Fibroblast of villous mesenchyme (primary cell): ENCODE data around the gene REC8. TPM values are rescaled to one million over a fixed set of nuclear protein-coding genes. Genes with fewer than 3 reads are reported as not detected.
A peak's percentile ranks its signal among the peaks of the same experiment; 100 is the strongest.
"Not testable (repeated sequence)": the region's sequence is repeated elsewhere in the genome, so short reads cannot be mapped to it uniquely, and the experiment has no call there.

Experiments used
- DNase-seq: peaks from one replicate; pipeline ENCODE4 v3.0.0-alpha.2; 2010; ENCODE audit warnings: low read depth
- H3K4me3 ChIP-seq: 2 replicates; pipeline ENCODE4 v1.5.1; 2011; ENCODE audit warnings: low read depth, mild to moderate bottlenecking, low read length
- total RNA-seq: library from RNA; depleted of rRNA; stranded (reverse); fragments of >200 nt; gene quantifications from 2 replicates; pipeline ENCODE4 v1.2.3, GENCODE V29; 2012
- TF ChIP-seq, protein P1 (sequence below): IDR thresholded peaks from 2 replicates; pipeline ENCODE4 v1.5.1; 2012; ENCODE audit warnings: low read depth, mild to moderate bottlenecking, low read length; ENCODE audit not compliant: insufficient read depth

Gene REC8
- total RNA-seq, 1 donor: 4.7 TPM

- no peak for DNase-seq
- TF ChIP-seq, protein P1, sequence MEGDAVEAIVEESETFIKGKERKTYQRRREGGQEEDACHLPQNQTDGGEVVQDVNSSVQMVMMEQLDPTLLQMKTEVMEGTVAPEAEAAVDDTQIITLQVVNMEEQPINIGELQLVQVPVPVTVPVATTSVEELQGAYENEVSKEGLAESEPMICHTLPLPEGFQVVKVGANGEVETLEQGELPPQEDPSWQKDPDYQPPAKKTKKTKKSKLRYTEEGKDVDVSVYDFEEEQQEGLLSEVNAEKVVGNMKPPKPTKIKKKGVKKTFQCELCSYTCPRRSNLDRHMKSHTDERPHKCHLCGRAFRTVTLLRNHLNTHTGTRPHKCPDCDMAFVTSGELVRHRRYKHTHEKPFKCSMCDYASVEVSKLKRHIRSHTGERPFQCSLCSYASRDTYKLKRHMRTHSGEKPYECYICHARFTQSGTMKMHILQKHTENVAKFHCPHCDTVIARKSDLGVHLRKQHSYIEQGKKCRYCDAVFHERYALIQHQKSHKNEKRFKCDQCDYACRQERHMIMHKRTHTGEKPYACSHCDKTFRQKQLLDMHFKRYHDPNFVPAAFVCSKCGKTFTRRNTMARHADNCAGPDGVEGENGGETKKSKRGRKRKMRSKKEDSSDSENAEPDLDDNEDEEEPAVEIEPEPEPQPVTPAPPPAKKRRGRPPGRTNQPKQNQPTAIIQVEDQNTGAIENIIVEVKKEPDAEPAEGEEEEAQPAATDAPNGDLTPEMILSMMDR: no peak
- peak overlapping the region; percentile 77 for H3K4me3 ChIP-seq
Observed at GRCh38 chr14:24213866-24214662, 42.2 kb downstream of the REC8 start.

DNA sequence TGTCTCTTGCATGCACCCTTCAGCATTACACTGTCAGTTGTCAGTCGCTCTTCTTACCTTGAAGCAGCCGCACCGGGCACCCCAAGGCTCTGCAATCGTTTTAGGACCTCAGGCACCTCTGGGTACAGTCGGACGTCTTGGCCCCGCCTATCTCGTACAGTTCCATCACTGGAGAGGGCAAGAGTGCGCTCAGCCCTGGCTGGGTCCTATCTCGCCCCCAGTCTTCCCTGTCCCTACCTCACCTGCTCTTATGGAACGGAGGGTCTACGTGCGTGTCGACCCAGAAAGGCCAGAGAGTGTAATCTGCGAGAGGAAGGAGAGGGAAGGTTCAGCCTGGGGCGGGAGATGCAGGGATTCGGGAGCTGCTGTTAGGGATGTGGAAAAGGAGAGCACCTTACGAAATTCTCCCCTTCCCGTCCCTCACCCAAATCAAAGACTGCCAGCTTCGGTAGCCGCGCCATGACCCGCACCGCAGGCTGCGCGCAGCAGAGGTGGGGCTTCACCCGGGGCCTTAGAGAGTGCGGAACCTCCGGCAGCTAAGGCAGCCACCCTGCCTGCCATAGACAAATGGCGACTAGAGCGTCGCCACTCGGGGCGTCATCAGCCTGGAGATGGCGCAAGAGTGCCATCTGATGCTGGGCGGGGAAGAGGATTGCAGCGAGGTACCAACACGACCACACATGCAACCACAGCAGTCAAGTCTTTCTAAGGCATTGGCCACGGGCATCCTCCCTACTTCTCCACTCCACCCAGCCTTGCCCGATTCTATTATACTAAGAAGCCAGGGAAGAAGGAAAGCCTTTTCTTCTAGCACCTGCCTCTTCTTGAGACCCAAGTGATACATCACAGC, 43.8 kb downstream of the REC8 start, which contains the start of gene MDP1:
TSS of gene MDP1 (minus strand) at position 572 of the 850 bp plus-strand sequence. CDS start at position 461, 111 bp downstream.
- DNase-seq: peak; percentile 87
- TF ChIP-seq, protein P1: peak; percentile 43
- H3K4me3 ChIP-seq: peak within 1 kb of the TSS; percentile 91

GRCh38 chr14:24216345-24216699, 44.4 kb downstream of the REC8 start:
- TF ChIP-seq, protein P1: no peak
- peak overlapping the region; percentile 91 for H3K4me3 ChIP-seq
- no peak for DNase-seq

GRCh38 chr14:24216876-24217275, 45.0 kb downstream of the REC8 start:
- not testable (repeated sequence) for DNase-seq, H3K4me3 ChIP-seq

DNA sequence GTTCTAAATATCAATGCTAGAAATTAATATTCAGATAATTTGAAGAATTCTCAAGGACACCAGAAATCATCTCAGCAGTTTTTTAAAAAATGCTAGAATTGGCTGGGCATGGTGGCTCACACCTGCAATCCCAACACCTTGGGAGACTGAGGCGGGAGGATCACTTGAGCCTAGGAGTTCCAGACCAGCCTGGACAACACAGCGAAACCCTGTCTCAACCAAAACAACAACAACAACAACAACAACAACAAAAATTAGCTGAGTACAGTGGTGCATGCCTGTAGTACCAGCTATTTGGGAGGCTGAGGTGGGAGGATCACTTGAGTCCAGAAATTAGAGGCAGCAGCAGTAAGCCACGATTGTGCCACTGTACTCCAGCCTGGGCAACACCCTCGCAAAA, 47.2 kb downstream of the REC8 start:
- no peak overlapping the region for H3K4me3 ChIP-seq
- no peak for DNase-seq
- TF ChIP-seq, protein P1: no peak

- TF ChIP-seq, protein P1: no peak
- no peak for DNase-seq
- H3K4me3 ChIP-seq: no peak overlapping the region
Observed at GRCh38 chr14:24219521-24219920, 47.6 kb downstream of the REC8 start.

- not testable (repeated sequence) for H3K4me3 ChIP-seq, DNase-seq
Observed at GRCh38 chr14:24222987-24223386, 51.1 kb downstream of the REC8 start.
